GM12801 (cell line): ENCODE results near the gene CCDC27.

Experiments used
- CTCF ChIP-seq: IDR thresholded peaks from one replicate; pipeline ENCODE4 v1.5.1; 2011; ENCODE audit warnings: control low read depth; ENCODE audit not compliant: insufficient read length; ENCODE audit errors: extremely low read depth

The CCDC27 gene

GRCh38 chr1:3713840-3714239, 38.4 kb upstream of the CCDC27 start:
- no peak for TF ChIP-seq CTCF

- no peak for TF ChIP-seq CTCF
Measured at GRCh38 chr1:3714284-3714741, 37.9 kb upstream of the CCDC27 start.

GRCh38 chr1:3714814-3715213, 37.4 kb upstream of the CCDC27 start:
- no peak for TF ChIP-seq CTCF

GRCh38 chr1:3716351-3716750, 35.9 kb upstream of the CCDC27 start:
- TF ChIP-seq CTCF: no peak

GRCh38 chr1:3717041-3717714, 35.1 kb upstream of the CCDC27 start:
- TF ChIP-seq CTCF: no peak

- TF ChIP-seq CTCF: no peak
Measured at GRCh38 chr1:3717715-3718601, 34.3 kb upstream of the CCDC27 start.

- TF ChIP-seq CTCF: no peak
Measured at GRCh38 chr1:3718764-3719163, 33.5 kb upstream of the CCDC27 start.
